IPS-NIHi11 (cell line): Measurements from ENCODE around the gene ZBTB18.
"Not testable (repeated sequence)": the region's sequence is repeated elsewhere in the genome, so short reads cannot be mapped to it uniquely, and the experiment has no call there.

Experiments used
- DNase-seq: peaks from one replicate; pipeline ENCODE4 v3.0.0; 2012; ENCODE audit warnings: mixed read lengths, low spot score

The ZBTB18 gene

DNA sequence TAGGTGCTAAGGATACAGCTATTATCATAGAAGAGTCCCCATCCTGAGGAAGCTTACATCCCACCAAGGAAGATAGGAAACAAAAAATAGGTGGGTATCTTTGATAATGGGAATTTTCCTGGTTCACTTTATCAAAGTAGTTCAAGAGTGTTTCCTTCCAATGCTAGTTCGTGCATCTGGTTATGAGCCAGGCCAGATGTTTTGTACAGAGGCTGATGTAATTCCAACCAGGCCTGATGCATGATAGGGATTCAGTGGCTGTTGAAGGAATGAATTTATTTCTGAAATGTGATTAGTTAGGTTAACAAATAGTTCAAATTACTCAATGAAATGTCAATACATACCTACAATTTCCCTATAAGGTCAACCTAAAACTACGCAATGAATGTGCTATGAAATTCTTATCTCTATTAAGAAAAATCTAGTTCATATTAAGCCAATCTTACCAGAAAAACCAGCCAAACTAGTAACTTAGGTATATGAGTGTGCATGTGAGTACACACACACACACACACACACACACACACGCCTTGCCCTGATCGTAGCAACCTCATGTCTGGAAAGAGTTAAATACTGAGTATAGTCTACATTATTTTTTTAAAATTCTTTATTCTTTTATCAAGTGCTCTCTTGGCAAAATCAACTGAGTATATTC is 9.5 kb upstream of the ZBTB18 start:
- DNase-seq, result no peak

DNA sequence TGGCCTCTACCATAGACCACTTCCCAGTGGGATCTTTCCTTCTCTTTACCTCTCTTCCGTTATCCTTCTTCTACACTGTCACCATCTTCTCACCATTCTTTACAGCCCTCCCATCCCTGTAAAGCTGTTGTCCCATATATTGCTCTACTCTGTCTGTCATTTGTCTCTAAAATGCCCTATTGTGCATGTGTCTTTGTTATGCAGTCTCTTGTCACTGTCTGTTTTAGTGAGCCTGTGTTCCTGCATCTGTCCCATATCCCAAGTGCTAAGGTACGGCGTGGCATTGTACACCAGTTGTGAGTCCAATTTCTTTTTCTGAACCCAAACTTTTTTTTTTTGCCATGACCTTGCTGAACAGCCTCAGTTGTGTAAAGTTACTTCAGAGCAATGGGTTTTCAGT is 8.8 kb upstream of the ZBTB18 start:
- no peak for DNase-seq

DNA sequence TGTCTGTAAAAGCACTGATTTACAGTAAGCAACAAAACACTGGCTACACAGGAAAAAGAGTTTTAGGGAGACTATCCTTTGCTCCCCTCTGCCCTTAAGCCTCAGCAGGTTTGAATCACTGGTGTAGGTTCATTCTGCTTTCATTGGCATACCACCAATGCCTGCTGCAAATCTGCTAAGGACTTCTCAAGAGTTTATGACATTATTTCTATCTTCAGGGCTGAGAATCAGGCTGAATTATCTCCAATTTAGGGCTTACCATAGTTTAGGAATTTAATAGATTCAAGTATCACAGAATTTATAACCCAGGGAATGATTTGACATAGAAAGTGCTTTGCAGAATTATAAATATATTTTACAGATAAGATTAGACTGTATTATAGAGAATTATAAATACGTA is 6.7 kb upstream of the ZBTB18 start:
- no peak for DNase-seq

DNA sequence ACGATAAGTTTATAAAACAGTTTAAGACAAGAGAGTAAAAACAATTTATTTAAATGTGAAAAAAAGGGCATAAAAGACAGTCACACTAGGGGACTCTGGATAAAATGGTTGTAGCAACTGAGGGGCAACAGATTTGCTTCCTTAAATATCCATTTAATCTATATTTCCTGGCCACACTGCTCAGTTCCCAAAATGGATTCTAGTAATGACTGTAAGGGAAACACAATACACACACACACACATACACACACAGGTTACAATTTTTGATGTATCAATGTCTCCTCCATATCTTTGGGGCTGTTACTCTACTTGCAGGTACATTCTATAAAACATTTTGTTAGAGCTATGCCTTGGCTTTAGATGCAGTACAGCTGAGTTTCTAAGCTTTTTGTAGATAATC is 4.8 kb upstream of the ZBTB18 start:
- DNase-seq, result not testable (repeated sequence)

GRCh38 chr1:244046907-244047611 is 4.0 kb upstream of the ZBTB18 start:
- no peak for DNase-seq

GRCh38 chr1:244047621-244048255 is 3.3 kb upstream of the ZBTB18 start:
- DNase-seq, result peak; percentile 26

- DNase-seq, result peak; percentile 95
These were observed 2.6 kb upstream of the ZBTB18 start for GRCh38 chr1:244048256-244049161.

DNA sequence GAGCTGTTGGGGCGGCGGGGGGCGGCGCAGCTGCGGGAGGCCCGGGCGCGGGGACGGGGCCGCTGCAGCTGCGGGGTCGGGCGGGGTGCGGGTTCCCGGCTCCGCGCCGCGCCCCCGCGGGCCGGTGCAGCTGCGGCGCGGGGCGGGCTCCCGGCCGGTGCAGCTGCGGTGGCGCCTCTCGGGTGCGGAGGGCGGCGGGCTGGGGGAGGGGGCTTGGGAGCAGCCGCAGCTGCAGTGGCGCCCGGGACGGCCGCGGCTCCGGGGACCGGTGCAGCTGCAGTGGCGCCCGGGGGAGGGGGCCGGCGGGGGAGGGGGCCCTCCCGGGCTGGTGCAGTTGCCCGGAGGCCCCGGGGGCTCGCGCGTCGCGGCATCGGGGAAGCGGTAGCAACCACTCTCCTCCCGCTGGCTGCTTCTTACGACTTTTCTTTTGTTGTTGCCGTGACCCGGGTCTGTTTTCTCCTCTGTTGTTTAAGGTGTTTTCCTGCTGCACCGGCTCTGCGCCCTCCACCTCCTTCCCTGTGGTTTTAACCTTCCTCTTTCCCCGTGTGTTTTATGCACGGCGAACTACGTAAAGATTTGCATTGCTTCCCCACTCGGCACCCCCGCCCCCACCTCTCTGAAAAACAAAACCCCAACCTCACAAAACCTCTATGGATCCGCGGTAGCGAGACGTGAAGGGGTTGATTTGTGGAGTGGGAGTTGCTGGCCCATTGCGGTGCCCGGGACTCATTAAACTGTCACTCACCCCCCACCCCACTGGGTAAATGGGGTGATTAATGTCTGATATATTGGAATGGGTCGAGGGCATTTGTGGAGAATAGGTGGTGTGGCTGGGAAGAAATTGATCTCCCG is 1.7 kb upstream of the ZBTB18 start:
- DNase-seq, result peak; percentile 67

GRCh38 chr1:244050014-244050834 is 859 bp upstream of the ZBTB18 start:
- no peak for DNase-seq

DNA sequence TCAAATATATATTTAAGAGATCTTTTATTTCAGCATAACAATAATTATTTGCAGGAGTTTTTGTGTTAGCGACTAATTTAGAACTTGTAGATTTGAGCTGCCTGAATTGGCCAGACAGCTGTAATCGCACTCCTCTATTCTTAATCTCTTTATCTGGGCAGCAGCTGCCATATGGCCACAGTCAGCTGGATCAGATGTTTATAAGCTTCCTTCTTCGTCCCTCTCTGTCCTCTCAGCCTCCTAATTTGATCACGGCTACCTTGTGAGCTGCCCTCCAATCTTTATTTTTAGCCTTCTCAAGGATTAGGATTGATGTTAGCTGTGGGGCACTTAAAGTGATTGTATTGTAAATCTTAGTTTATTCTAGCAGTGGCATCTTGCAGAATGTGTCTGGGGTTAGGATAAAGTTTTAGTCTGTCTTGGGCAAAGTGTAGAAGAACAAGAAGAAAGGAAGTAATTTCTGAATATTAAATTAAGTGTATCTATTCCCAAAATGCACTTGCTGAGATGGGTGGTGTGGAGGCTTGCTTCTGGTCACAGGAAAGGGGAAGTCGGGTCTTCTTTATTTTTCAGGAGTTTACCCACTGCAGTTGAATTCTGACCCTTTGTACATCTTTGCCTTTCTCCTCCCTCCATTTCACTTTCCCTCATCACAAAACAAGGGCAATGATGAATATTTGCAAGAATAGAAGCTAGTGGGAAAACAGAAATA is 1.1 kb downstream of the ZBTB18 start:
- no peak for DNase-seq

DNA sequence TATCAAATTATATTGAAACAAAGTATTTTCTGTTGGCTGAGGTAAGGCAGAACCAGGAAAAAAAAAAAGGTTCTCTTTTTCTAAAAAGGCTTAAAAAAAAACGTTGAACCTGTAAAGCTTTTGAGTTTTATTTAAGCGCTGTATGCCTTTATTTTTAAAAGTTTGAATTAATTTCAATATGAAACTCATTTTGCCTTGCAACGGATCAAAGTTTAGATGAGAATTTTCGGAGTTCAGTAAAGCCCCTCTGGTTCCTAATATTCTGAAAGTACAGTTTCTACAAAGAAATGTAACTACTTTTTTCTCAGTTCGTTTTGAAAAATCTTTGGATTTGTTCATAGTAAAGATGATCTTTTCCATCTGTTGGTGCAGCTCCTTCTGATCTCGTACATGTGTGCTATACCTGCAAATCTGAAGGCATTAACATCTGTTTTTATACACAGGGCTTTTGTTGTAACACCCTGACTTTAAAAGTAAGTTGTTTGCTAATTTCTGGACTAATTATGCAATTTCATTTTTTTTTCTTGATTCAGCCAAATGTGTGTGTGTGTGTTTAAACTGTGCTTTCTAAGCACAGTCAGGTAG is 1.7 kb downstream of the ZBTB18 start:
- no peak for DNase-seq

DNA sequence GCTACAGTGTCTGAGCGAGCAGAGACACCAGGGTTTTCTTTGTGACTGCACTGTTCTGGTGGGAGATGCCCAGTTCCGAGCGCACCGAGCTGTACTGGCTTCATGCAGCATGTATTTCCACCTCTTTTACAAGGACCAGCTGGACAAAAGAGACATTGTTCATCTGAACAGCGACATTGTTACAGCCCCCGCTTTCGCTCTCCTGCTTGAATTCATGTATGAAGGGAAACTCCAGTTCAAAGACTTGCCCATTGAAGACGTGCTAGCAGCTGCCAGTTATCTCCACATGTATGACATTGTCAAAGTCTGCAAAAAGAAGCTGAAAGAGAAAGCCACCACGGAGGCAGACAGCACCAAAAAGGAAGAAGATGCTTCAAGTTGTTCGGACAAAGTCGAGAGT is 2.7 kb downstream of the ZBTB18 start:
- no peak for DNase-seq

DNA sequence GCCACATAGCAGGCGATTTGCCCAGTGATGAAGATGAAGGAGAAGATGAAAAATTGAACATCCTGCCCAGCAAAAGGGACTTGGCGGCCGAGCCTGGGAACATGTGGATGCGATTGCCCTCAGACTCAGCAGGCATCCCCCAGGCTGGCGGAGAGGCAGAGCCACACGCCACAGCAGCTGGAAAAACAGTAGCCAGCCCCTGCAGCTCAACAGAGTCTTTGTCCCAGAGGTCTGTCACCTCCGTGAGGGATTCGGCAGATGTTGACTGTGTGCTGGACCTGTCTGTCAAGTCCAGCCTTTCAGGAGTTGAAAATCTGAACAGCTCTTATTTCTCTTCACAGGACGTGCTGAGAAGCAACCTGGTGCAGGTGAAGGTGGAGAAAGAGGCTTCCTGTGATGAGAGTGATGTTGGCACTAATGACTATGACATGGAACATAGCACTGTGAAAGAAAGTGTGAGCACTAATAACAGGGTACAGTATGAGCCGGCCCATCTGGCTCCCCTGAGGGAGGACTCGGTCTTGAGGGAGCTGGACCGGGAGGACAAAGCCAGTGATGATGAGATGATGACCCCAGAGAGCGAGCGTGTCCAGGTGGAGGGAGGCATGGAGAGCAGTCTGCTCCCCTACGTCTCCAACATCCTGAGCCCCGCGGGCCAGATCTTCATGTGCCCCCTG is 3.3 kb downstream of the ZBTB18 start:
- DNase-seq, result no peak

DNA sequence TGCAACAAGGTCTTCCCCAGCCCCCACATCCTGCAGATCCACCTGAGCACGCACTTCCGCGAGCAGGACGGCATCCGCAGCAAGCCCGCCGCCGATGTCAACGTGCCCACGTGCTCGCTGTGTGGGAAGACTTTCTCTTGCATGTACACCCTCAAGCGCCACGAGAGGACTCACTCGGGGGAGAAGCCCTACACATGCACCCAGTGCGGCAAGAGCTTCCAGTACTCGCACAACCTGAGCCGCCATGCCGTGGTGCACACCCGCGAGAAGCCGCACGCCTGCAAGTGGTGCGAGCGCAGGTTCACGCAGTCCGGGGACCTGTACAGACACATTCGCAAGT is 3.8 kb downstream of the ZBTB18 start:
- DNase-seq, result no peak

DNA sequence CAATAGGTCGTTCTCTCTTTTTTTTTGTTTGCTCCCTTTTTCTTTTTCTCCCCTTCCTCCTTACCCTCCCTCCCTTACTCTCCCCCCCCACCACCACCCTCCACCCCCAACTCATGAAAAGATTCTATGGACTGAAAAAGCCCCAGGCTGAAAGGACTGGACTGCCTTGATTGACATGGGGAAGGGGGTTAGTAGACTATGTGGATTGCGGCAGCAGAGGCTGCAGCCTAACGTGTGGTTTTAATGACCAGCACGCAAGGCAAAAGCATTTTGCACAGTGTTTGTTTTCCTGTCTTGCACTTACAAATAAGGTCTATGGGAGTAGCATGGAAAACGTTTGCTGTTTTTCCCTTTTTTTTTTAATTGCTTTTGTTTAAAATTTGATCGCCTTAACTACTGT is 5.5 kb downstream of the ZBTB18 start:
- no peak for DNase-seq

DNA sequence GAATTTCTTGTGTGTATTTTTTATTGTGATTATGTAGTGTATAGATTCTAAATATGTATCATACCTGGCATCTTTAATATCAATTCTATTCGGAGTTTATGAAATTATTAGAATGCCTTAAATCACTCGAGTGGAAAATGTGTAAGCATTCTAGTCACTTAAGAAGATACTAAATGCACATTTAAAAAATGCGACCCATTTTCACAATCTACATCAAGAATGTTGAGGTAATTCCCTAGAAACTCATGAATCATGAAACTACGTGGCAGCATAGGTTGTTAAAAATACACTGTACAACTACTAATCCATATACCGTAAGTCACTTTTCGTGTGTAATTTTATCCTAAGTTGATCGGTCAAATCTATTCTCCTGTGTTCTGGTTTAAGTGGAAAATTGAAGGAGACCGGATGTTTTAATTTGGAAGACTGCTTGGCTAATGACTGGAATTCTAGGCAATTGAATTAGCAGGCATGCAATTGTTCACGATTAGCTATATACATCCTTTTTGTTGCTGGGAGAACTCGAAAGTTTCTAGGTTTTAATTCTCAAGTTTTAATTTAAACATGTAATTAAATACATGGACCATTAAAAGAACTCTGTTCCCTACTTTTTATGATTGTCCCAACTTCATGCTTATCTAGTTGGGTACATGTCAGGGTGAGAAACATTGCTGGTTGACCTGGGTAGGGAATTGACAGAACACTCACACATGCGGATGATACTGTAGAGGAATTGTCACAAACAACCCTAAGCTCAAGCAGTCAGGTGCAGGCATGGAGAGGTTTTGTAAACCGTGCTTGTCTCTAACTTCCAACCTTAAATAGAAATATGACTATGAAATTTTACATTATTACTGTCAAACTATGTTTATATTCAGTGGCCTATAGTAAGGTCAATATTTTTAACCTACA is 6.6 kb downstream of the ZBTB18 start:
- no peak for DNase-seq

DNA sequence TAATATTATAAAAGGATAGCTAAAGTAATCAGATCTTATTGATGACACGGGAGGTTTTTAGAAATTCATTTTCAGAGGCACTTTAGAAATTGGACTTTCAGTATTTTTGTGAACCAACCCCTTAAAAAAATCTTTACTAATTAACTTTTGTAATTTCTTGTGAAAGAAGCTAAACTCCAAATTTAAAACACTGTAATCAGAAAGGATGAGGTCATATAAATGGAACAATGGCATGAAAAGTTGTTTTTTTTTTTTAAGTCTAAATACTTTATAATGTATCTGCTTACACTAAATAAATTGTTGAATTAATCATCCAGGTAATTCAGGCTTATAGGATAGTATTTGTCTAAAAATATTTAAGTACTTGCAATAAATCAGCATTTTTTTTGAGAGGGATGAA is 9.0 kb downstream of the ZBTB18 start:
- no peak for DNase-seq

GRCh38 chr1:244060686-244061085 is 9.6 kb downstream of the ZBTB18 start:
- DNase-seq, result no peak
